CD4-positive, alpha-beta T cell treated with Interferon alpha-2 for 1 hour (primary cell): ENCODE measurements around the gene NR1I3.

ENCODE experiments used
- DNase-seq, 2 donors: peaks; one replicate each; pipeline ENCODE4 v3.0.0-alpha.2; 2020 to 2022

NR1I3 gene

GRCh38 chr1:161217831-161218230 is 20.2 kb downstream of the NR1I3 start:
- no peak for DNase-seq

GRCh38 chr1:161216945-161217712 is 20.9 kb downstream of the NR1I3 start:
- DNase-seq: peak; percentile 28 to 60

GRCh38 chr1:161215076-161215475 is 22.9 kb downstream of the NR1I3 start, which contains the start of gene FCER1G:
Gene FCER1G (plus strand): TSS chr1:161215295. CDS start chr1:161215322, 27 bp downstream.
- DNase-seq: peak in 1 of 2 donors; percentile 71

- DNase-seq: no peak
Observed at GRCh38 chr1:161214369-161214768, 23.6 kb downstream of the NR1I3 start.

- peak; percentile 78 to 83 for DNase-seq
Observed at GRCh38 chr1:161209790-161210409, 28.1 kb downstream of the NR1I3 start.

GRCh38 chr1:161207173-161207572 is 30.8 kb downstream of the NR1I3 start:
- no peak for DNase-seq

- DNase-seq: no peak
Observed at GRCh38 chr1:161206411-161207140, 31.4 kb downstream of the NR1I3 start.

GRCh38 chr1:161201836-161202712 is 35.9 kb downstream of the NR1I3 start, which contains the start of gene NDUFS2:
Gene NDUFS2 (plus strand): TSS chr1:161202367. CDS start chr1:161202386, 19 bp downstream.
- peak; percentile 97 to 98 for DNase-seq

GRCh38 chr1:161200992-161201835 is 36.8 kb downstream of the NR1I3 start:
- DNase-seq: no peak

- DNase-seq: peak; percentile 30 to 71
Observed at GRCh38 chr1:161200421-161200991, 37.5 kb downstream of the NR1I3 start.

GRCh38 chr1:161199506-161200139 is 38.4 kb downstream of the NR1I3 start:
- DNase-seq: no peak

GRCh38 chr1:161198897-161199431 is 39.0 kb downstream of the NR1I3 start, which contains the start of gene ADAMTS4:
Gene ADAMTS4 (minus strand): TSS chr1:161199054. CDS start chr1:161198627, 427 bp downstream.
- no peak for DNase-seq

- DNase-seq: no peak
Observed at GRCh38 chr1:161198194-161198896, 39.7 kb downstream of the NR1I3 start.

- DNase-seq: no peak
Observed at GRCh38 chr1:161197560-161198193, 40.3 kb downstream of the NR1I3 start.

- DNase-seq: no peak
Observed at GRCh38 chr1:161196521-161197451, 41.2 kb downstream of the NR1I3 start.

GRCh38 chr1:161196111-161196510 is 41.9 kb downstream of the NR1I3 start:
- DNase-seq: no peak

GRCh38 chr1:161195171-161195570 is 42.8 kb downstream of the NR1I3 start:
- DNase-seq: no peak
